HepG2 (cell line): Measurements from ENCODE around the gene SLC22A31. TPM values are rescaled to one million over a fixed set of nuclear protein-coding genes. Genes with fewer than 3 reads are reported as not detected.
A peak's percentile ranks its signal among the peaks of the same experiment; 100 is the strongest.
"Not testable (repeated sequence)": the region's sequence is repeated elsewhere in the genome, so short reads cannot be mapped to it uniquely, and the experiment has no call there.

Experiments used
- CBX5 ChIP-seq: sonication (generic); formaldehyde crosslinking; IDR thresholded peaks from 2 replicates; pipeline ENCODE4 v1.4.0; 2020; ENCODE audit warnings: missing genetic modification reagents, borderline replicate concordance
- CSRNP1 ChIP-seq: sonication (generic); formaldehyde crosslinking; IDR thresholded peaks from 2 replicates; pipeline ENCODE4 v1.8.1; 2023; ENCODE audit warnings: mild to moderate bottlenecking, missing genetic modification reagents
- ETS1 ChIP-seq: sonication (generic); formaldehyde crosslinking; IDR thresholded peaks from 2 replicates; pipeline ENCODE4 v1.4.0; 2020; ENCODE audit warnings: missing genetic modification reagents
- FOXA1 ChIP-seq, 2 experiments: fragments of 450-650 bp in 1 of 2; sonication (generic) in 1 of 2; formaldehyde crosslinking in 1 of 2; IDR thresholded peaks; 2 replicates each; pipeline versions ENCODE4 v1.4.0 to v1.6.1; 2016 to 2020; ENCODE audit warnings: missing genetic modification reagents in 1 of 2
- MXD3 ChIP-seq: IDR thresholded peaks from 2 replicates; pipeline ENCODE4 v1.6.1; 2016; ENCODE audit warnings: mild to moderate bottlenecking, missing biosample characterization, missing genetic modification reagents
- POGK ChIP-seq: sonication (generic); formaldehyde crosslinking; conservative IDR thresholded peaks from 2 replicates; pipeline ENCODE4 v1.8.0; 2022; ENCODE audit warnings: mild to moderate bottlenecking, moderate library complexity, missing genetic modification reagents
- REPIN1 ChIP-seq: sonication (generic); formaldehyde crosslinking; IDR thresholded peaks from 2 replicates; pipeline ENCODE4 v1.8.0; 2022; ENCODE audit warnings: missing genetic modification reagents, low read depth, mild to moderate bottlenecking, borderline replicate concordance
- RXRB ChIP-seq: IDR thresholded peaks from 2 replicates; pipeline ENCODE4 v1.6.1; 2016; ENCODE audit warnings: borderline replicate concordance, missing genetic modification reagents, missing compliant biosample characterization
- STAT5B ChIP-seq: sonication (generic); formaldehyde crosslinking; IDR thresholded peaks from 2 replicates; pipeline ENCODE4 v1.4.0; 2020; ENCODE audit warnings: missing genetic modification reagents
- THRA ChIP-seq: sonication (generic); formaldehyde crosslinking; IDR thresholded peaks from 2 replicates; pipeline ENCODE4 v1.4.0; 2020; ENCODE audit warnings: missing genetic modification reagents, borderline replicate concordance
- ZBTB26 ChIP-seq: IDR thresholded peaks from 2 replicates; pipeline ENCODE4 v1.6.1; 2016; ENCODE audit warnings: missing compliant biosample characterization, missing genetic modification reagents, borderline replicate concordance
- ZBTB33 ChIP-seq: sonication (generic); formaldehyde crosslinking; IDR thresholded peaks from 2 replicates; pipeline ENCODE4 v1.4.0; 2020; ENCODE audit warnings: missing genetic modification reagents
- ZKSCAN8 ChIP-seq: IDR thresholded peaks from 2 replicates; pipeline ENCODE4 v1.6.1; 2016; ENCODE audit warnings: borderline replicate concordance, missing genetic modification reagents, missing compliant biosample characterization
- ZNF619 ChIP-seq: sonication (generic); formaldehyde crosslinking; IDR thresholded peaks from 2 replicates; pipeline ENCODE4 v1.4.0; 2020; ENCODE audit warnings: mild to moderate bottlenecking, missing genetic modification reagents
- ZNF766 ChIP-seq: sonication (generic); formaldehyde crosslinking; IDR thresholded peaks from 2 replicates; pipeline ENCODE4 v1.5.0; 2020; ENCODE audit warnings: missing genetic modification reagents, borderline replicate concordance
- ZSCAN31 ChIP-seq: sonication (generic); formaldehyde crosslinking; IDR thresholded peaks from 2 replicates; pipeline ENCODE4 v1.5.0; 2020; ENCODE audit warnings: low read depth, mild to moderate bottlenecking, missing genetic modification reagents
- polyA plus RNA-seq, 8 experiments: library from polyadenylated mRNA; depleted of rRNA in 3 of 8; stranded (reverse) in 7 of 8; unstranded in 1 of 8; fragments of >200 nt; fragmentation: Illumina TruSeq in 4 of 8; extraction: Trizol in 4 of 8; gene quantifications; 2 replicates each; pipeline versions ENCODE4 v1.2.1 to v1.2.3, GENCODE V29; 2011 to 2016; ENCODE audit warnings: low read depth in 4 of 8, missing spikeins in 1 of 8, mixed read lengths in 1 of 8; ENCODE audit not compliant: insufficient read depth in 1 of 8
- total RNA-seq, 5 experiments: library from RNA; depleted of rRNA; stranded (reverse); fragments of >200 nt; fragmentation: Illumina TruSeq; extraction: Trizol; gene quantifications; 2 replicates each; pipeline ENCODE4 v1.2.3, GENCODE V29; 2016; ENCODE audit warnings: low read depth in 1 of 5

The SLC22A31 gene
- total and polyA plus RNA-seq, 2 of the 13 experiments (the other 11 are each of a cell fraction or from before 2014, with no cell fraction given), result 67.3 to 83.3 TPM

GRCh38 chr16:89192186-89192955 is 8.0 kb downstream of the SLC22A31 start (continued):
- TF ChIP-seq POGK (CRISPR knock-in tag) (peak; percentile 60; the same call in 1 of the 2 replicates), FOXA1 (CRISPR knock-in tag; IDR thresholded peaks at IDR 0.05) (peak; percentile 48), STAT5B (CRISPR knock-in tag) (peak; percentile 58; the same call in 1 of the 2 replicates), RXRB (CRISPR knock-in tag) (peak; percentile 47; the same call in 1 of the 2 replicates), ETS1 (CRISPR knock-in tag) (peak; percentile 83; the same call in 1 of the 2 replicates), ZNF766 (CRISPR knock-in tag) (peak; percentile 87; the same call in 1 of the 2 replicates), MXD3 (CRISPR knock-in tag) (peak; percentile 88), ZNF619 (CRISPR knock-in tag) (peak; percentile 80; the same call in 1 of the 2 replicates), ZSCAN31 (CRISPR knock-in tag) (peak; percentile 93), ZBTB26 (peak; percentile 72; the same call in 1 of the 2 replicates), CBX5 (CRISPR knock-in tag) (peak; percentile 53; the same call in 1 of the 2 replicates), CSRNP1 (CRISPR knock-in tag) (peak; percentile 73), THRA (CRISPR knock-in tag) (peak; percentile 80), REPIN1 (CRISPR knock-in tag) (peak; percentile 70), ZKSCAN8 (CRISPR knock-in tag) (peak; percentile 66; the same call in 1 of the 2 replicates), ZBTB33 (CRISPR knock-in tag) (peak; percentile 10; the same call in 1 of the 2 replicates)
- not testable (repeated sequence) for TF ChIP-seq FOXA1 (IDR thresholded peaks at IDR 0.05)
